Adrenal gland (tissue), 12 donors: Measurements from ENCODE around the gene SYT14. TPM values are rescaled to one million over a fixed set of nuclear protein-coding genes. Genes with fewer than 3 reads are reported as not detected.
A peak's percentile ranks its signal among the peaks of the same experiment; 100 is the strongest.

Experiments used
- DNase-seq, 7 donors: peaks; one replicate each; pipeline ENCODE4 v3.0.0-alpha.2; 2019 to 2020
- H3K27ac ChIP-seq, 5 donors: fragments of 200-600 bp; sonication (generic) in 4 of 5; 1 replicate in 3 of 5; 2 replicates in 2 of 5; pipeline versions ENCODE4 v1.5.1 to v1.8.0; 2016 to 2020; ENCODE audit warnings: mild to moderate bottlenecking in 1 of 5
- H3K27me3 ChIP-seq: fragments of 200-600 bp; 2 replicates; pipeline ENCODE4 v1.8.0; 2021
- H3K36me3 ChIP-seq, 2 donors: fragments of 200-600 bp; replicated peaks in 1 of 2; 1 replicate in 1 of 2; 2 replicates in 1 of 2; pipeline versions ENCODE4 v1.5.1 to v1.8.0; 2018 to 2022
- H3K4me1 ChIP-seq, 2 donors: fragments of 200-600 bp; replicated peaks in 1 of 2; 1 replicate in 1 of 2; 2 replicates in 1 of 2; pipeline versions ENCODE4 v1.5.1 to v1.8.0; 2018 to 2021
- H3K4me3 ChIP-seq, 4 donors: fragments of 200-600 bp; sonication (generic) in 3 of 4; one replicate each; pipeline ENCODE4 v1.5.1; 2016 to 2018
- H3K9me3 ChIP-seq, 3 donors: fragments of 200-600 bp; sonication (generic) in 1 of 3; replicated peaks in 1 of 3; 1 replicate in 2 of 3; 2 replicates in 1 of 3; pipeline versions ENCODE4 v1.5.1 to v1.8.0; 2016 to 2021
- CTCF ChIP-seq, 6 experiments: fragments of 450-650 bp in 4 of 6; fragments of 200-600 bp in 2 of 6; sonication (generic) in 1 of 6; IDR thresholded peaks; 1 replicate in 5 of 6; 2 replicates in 1 of 6; pipeline versions ENCODE4 v1.5.1 to v1.8.0; 2016 to 2021; ENCODE audit warnings: antibody characterized with exemption in 6 of 6, mild to moderate bottlenecking in 2 of 6, moderate library complexity in 1 of 6
- POLR2A ChIP-seq, 2 donors: fragments of 450-650 bp; IDR thresholded peaks; one replicate each; pipeline ENCODE4 v1.6.1; 2017; ENCODE audit warnings: antibody characterized with exemption in 2 of 2, mild to moderate bottlenecking in 2 of 2, moderate library complexity in 1 of 2
- WGBS, 4 donors: extraction: QIAGEN DNeasy Blood & Tissue Kit in 2 of 4; methylation state at CpG; one replicate each; pipeline versions ENCODE4 v1.1.5 to v1.1.7; 2013 to 2017; 5-methylcytosine and 5-hydroxymethylcytosine counted together
- intact Hi-C, 2 donors: fragments of 100-400 bp; cut with DNase I; formaldehyde crosslinking; loops; one replicate each; pipeline versions ENCODE4 v1.14.1 to v1.15.0; 2022 to 2023
- polyA plus RNA-seq, 3 donors: library from polyadenylated mRNA; stranded (reverse); fragments of 200-250 nt in 2 of 3; fragments of 350-450 nt in 1 of 3; fragmentation: Illumina TruSeq in 1 of 3; extraction: RNeasy Lipid Tissue Mini Kit (QIAGEN cat#74804) in 1 of 3; gene quantifications; one replicate each; pipeline ENCODE4 v1.2.3, GENCODE V29; 2013 to 2014
- total RNA-seq, 9 donors: library from RNA; depleted of rRNA in 4 of 9; stranded (reverse); fragments of >200 nt in 4 of 9; fragments of 120-200 nt in 1 of 9; fragmentation: NEBNext Ultra II Directional in 1 of 9; extraction: Animal tissue kit (Norgen Biotek cat#: 25700) in 1 of 9; gene quantifications; one replicate each; pipeline versions ENCODE4 v1.1.0 to v1.2.4, GENCODE V29; 2013 to 2023
- donor health status: healthy with polysubstance abuse.
- donor health status: Bipolar disorder and iron deficiency.
- donor health status: DM: yes; HTN: yes; CAD: no.
- donor health status: DM: no; HTN: no; CAD: no.
- donor health status: DM: no; HTN: no; CAD: no.
- donor health status: DM: yes; HTN: yes; CAD: no.

SYT14 gene
- total and polyA plus RNA-seq, 12 donors, result 0.57 to 8.1 (median 3.5) TPM

GRCh38 chr1:209993061-209993830, 55.2 kb downstream of the SYT14 start:
- intact Hi-C loops, result loop anchor here in 1 of 2 donors (5.0 kb wide), 1 partner anchor 136 kb away; no protein-coding TSS in a partner anchor
- no peaks in the 10 kb centered on the region for H3K27me3 ChIP-seq
- 72 to 85% (median 82%) methylated on average over 6 to 9 of the region's 9 CpGs for WGBS, 4 donors
- no peaks in the 10 kb centered on the region for H3K9me3 ChIP-seq
- TF ChIP-seq CTCF (IDR thresholded peaks at IDR 0.05), result no peak
- TF ChIP-seq POLR2A (IDR thresholded peaks at IDR 0.05), result no peak
- no peak for DNase-seq
- H3K27ac ChIP-seq, result no peak overlapping the region
- no peaks in the 10 kb centered on the region for H3K4me1 ChIP-seq
- H3K36me3 ChIP-seq, result no peaks in the 10 kb centered on the region
- no peak overlapping the region for H3K4me3 ChIP-seq

GRCh38 chr1:209996348-209996747, 58.3 kb downstream of the SYT14 start:
- intact Hi-C loops, result no loop called here
- Histone ChIP-seq H3K27me3 (no peaks in the 10 kb centered on the region), H3K27ac (no peak overlapping the region), H3K36me3 (no peaks in the 10 kb centered on the region), H3K9me3 (no peaks in the 10 kb centered on the region), H3K4me1 (no peaks in the 10 kb centered on the region), H3K4me3 (no peak overlapping the region)
- DNase-seq, result no peak
- WGBS, 4 donors, result 52 to 72% (median 61%) methylated on average over 2 of the region's 2 CpGs
- TF ChIP-seq CTCF (IDR thresholded peaks at IDR 0.05) (no peak), POLR2A (IDR thresholded peaks at IDR 0.05) (no peak)

- intact Hi-C loops, result no loop called here
- 47 to 59% (median 55%) methylated on average over 1 of the region's 1 CpG for WGBS, 4 donors
These were observed 61.0 kb downstream of the SYT14 start for GRCh38 chr1:209999005-209999404.

GRCh38 chr1:210001751-210002150, 63.7 kb downstream of the SYT14 start:
- peak overlapping the region in 1 of 5 donors; percentile 25 for H3K27ac ChIP-seq

More at GRCh38 chr1:209999005-209999404, 61.0 kb downstream of the SYT14 start:
- Histone ChIP-seq H3K27me3 (no peaks in the 10 kb centered on the region), H3K9me3 (no peaks in the 10 kb centered on the region), H3K4me1 (no peaks in the 10 kb centered on the region), H3K36me3 (no peaks in the 10 kb centered on the region), H3K4me3 (no peak overlapping the region), H3K27ac (no peak overlapping the region)
- DNase-seq, result no peak
- TF ChIP-seq POLR2A (IDR thresholded peaks at IDR 0.05) (no peak), CTCF (IDR thresholded peaks at IDR 0.05) (no peak)

More at GRCh38 chr1:210001751-210002150, 63.7 kb downstream of the SYT14 start:
- intact Hi-C loops, result no loop called here
- TF ChIP-seq CTCF (IDR thresholded peaks at IDR 0.05) (no peak), POLR2A (IDR thresholded peaks at IDR 0.05) (no peak)
- Histone ChIP-seq H3K4me1 (no peaks in the 10 kb centered on the region), H3K9me3 (no peaks in the 10 kb centered on the region), H3K27me3 (no peaks in the 10 kb centered on the region), H3K36me3 (no peaks in the 10 kb centered on the region), H3K4me3 (no peak overlapping the region)
- DNase-seq, result peak in 3 of 7 donors; percentile 16 to 24 (median 22)
- WGBS, 4 donors, result 19 to 39% (median 32%) methylated on average over 3 of the region's 3 CpGs
